ENCODE results near the gene ADARB2. TPM values are rescaled to one million over a fixed set of nuclear protein-coding genes. Genes with fewer than 3 reads are reported as not detected.

Gene ADARB2
- total and polyA plus RNA-seq, 10 of the 15 experiments (the other 5 are each of a cell fraction or from before 2014, with no cell fraction given), result 0.02 to 4.1 (median 0.76) TPM

GRCh38 chr10:1158066-1158465 is 579.3 kb downstream of the ADARB2 start (continued):
- TF ChIP-seq, protein P1, sequence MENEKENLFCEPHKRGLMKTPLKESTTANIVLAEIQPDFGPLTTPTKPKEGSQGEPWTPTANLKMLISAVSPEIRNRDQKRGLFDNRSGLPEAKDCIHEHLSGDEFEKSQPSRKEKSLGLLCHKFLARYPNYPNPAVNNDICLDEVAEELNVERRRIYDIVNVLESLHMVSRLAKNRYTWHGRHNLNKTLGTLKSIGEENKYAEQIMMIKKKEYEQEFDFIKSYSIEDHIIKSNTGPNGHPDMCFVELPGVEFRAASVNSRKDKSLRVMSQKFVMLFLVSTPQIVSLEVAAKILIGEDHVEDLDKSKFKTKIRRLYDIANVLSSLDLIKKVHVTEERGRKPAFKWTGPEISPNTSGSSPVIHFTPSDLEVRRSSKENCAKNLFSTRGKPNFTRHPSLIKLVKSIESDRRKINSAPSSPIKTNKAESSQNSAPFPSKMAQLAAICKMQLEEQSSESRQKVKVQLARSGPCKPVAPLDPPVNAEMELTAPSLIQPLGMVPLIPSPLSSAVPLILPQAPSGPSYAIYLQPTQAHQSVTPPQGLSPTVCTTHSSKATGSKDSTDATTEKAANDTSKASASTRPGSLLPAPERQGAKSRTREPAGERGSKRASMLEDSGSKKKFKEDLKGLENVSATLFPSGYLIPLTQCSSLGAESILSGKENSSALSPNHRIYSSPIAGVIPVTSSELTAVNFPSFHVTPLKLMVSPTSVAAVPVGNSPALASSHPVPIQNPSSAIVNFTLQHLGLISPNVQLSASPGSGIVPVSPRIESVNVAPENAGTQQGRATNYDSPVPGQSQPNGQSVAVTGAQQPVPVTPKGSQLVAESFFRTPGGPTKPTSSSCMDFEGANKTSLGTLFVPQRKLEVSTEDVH (IDR thresholded peaks at IDR 0.05; ENCODE audit: low read depth, partially characterized antibody), result no peak

- Histone ChIP-seq H3K36me3 (ENCODE audit: control insufficient read depth in 2 of 2, insufficient read depth in 2 of 2, low read length in 1 of 2) (no peaks in the 10 kb centered on the region), H3K9ac (ENCODE audit: control insufficient read depth, insufficient read depth, low read length) (no peak overlapping the region), H3K4me1 (ENCODE audit: control insufficient read depth, insufficient read depth, low read length) (no peaks in the 10 kb centered on the region), H3K4me2 (ENCODE audit: control insufficient read depth, insufficient read depth) (no peak overlapping the region), H3K4me3 (no peak overlapping the region), H4K20me1 (ENCODE audit: control insufficient read depth, insufficient read depth) (no peaks in the 10 kb centered on the region), H3K79me2 (ENCODE audit: control insufficient read depth, insufficient read depth, low read length) (no peaks in the 10 kb centered on the region), H3K27me3 (replicated peaks in 1 of 2; ENCODE audit: control insufficient read depth in 2 of 2, insufficient read depth in 2 of 2, low read length in 1 of 2) (no peaks in the 10 kb centered on the region; a peak in 1 of 4 replicates), H3K9me3 (replicated peaks; ENCODE audit: control insufficient read depth, insufficient read depth, low read length) (no peaks in the 10 kb centered on the region), H3K27ac (ENCODE audit: control insufficient read depth, insufficient read depth) (no peak overlapping the region), H2AFZ (ENCODE audit: control insufficient read depth, low read depth, low read length) (no peak overlapping the region)
- WGBS (ENCODE audit: insufficient coverage, insufficient replicate concordance, low lambda C conversion rate, missing lambda C conversion rate), result 17% methylated on average over 4 of the region's 4 CpGs
- ATAC-seq (no peak), DNase-seq (ENCODE audit: low read depth, low spot score) (no peak), FAIRE-seq (no peak)
- BruUV-seq (replicated peaks), result no TSS peak
- ChIA-PET SMC1A (ENCODE audit: uncharacterized antibody, unreplicated experiment) (no interaction called here), POLR2A (no interaction called here), CTCF (no interaction called here), RAD21 (ENCODE audit: unreplicated experiment) (no interaction called here)
- in situ Hi-C loops (cut with MboI) (no loop called here), intact Hi-C loops (cut with micrococcal nuclease; ENCODE audit: unreplicated experiment) (no loop called here)
- TF ChIP-seq ZSCAN29 (IDR thresholded peaks at IDR 0.05) (no peak), BHLHE40 (IDR thresholded peaks at IDR 0.05; ENCODE audit: borderline replicate concordance in 1 of 2, low read depth in 2 of 2, low read length in 1 of 2) (no peak), ZBTB33 (IDR thresholded peaks at IDR 0.05) (no peak), BMI1 (IDR thresholded peaks at IDR 0.05; ENCODE audit: borderline replicate concordance) (no peak)
These were observed 579.8 kb downstream of the ADARB2 start for GRCh38 chr10:1157615-1157933.

Data from GM12878 (cell line).